SK-N-SH treated with all-trans-retinoic acid at 6 μM for 48 hours (cell line): ENCODE measurements around the gene HMCN2.

Experiments used
- ATAC-seq: fragments of 200-7000 bp; cut with Tn5 transposase; 3 replicates; pipeline ENCODE4 v1.9.1; 2020; ENCODE audit warnings: mild to moderate bottlenecking, moderate library complexity
- ARNTL ChIP-seq: fragments of 450-650 bp; formaldehyde crosslinking; IDR thresholded peaks from 2 replicates; pipeline ENCODE4 v1.5.0; 2020; ENCODE audit warnings: low read depth, mild to moderate bottlenecking, moderate library complexity, borderline replicate concordance
- BACH2 ChIP-seq: fragments of 250-450 bp; sonication (Bioruptor Pico); IDR thresholded peaks from 2 replicates; pipeline ENCODE4 v1.9.0; 2021; ENCODE audit warnings: mild to moderate bottlenecking, borderline replicate concordance
- CREB5 ChIP-seq: fragments of 250-450 bp; sonication (Bioruptor Pico); IDR thresholded peaks from 2 replicates; pipeline ENCODE4 v1.5.1; 2020; ENCODE audit warnings: low read depth, mild to moderate bottlenecking, moderate library complexity
- CSDC2 ChIP-seq: fragments of 250-450 bp; sonication (Bioruptor Pico); IDR thresholded peaks from 2 replicates; pipeline ENCODE4 v1.5.0; 2020; ENCODE audit warnings: mild to moderate bottlenecking, moderate library complexity
- CSRNP3 ChIP-seq: fragments of 250-450 bp; sonication (Bioruptor Pico); IDR thresholded peaks from 2 replicates; pipeline ENCODE4 v1.5.1; 2021; ENCODE audit warnings: mild to moderate bottlenecking, moderate library complexity
- ESRRG ChIP-seq: fragments of 250-450 bp; sonication (Bioruptor Pico); IDR thresholded peaks from 2 replicates; pipeline ENCODE4 v1.6.1; 2021; ENCODE audit warnings: mild to moderate bottlenecking
- GLIS3 ChIP-seq: fragments of 250-450 bp; sonication (Bioruptor Pico); IDR thresholded peaks from 2 replicates; pipeline ENCODE4 v1.5.0; 2020; ENCODE audit warnings: mild to moderate bottlenecking, moderate library complexity
- OSR1 ChIP-seq: fragments of 250-450 bp; sonication (Bioruptor Pico); IDR thresholded peaks from 2 replicates; pipeline ENCODE4 v1.8.0; 2022; ENCODE audit warnings: moderate library complexity, mild to moderate bottlenecking, inconsistent platforms
- PATZ1 ChIP-seq: fragments of 250-450 bp; sonication (Bioruptor Pico); IDR thresholded peaks from 2 replicates; pipeline ENCODE4 v1.8.0; 2020; ENCODE audit warnings: mild to moderate bottlenecking, moderate library complexity, borderline replicate concordance
- POU6F1 ChIP-seq: fragments of 250-450 bp; sonication (Bioruptor Pico); IDR thresholded peaks from 2 replicates; pipeline ENCODE4 v1.8.0; 2021; ENCODE audit warnings: low read depth, mild to moderate bottlenecking, moderate library complexity, borderline replicate concordance
- PPARA ChIP-seq: fragments of 250-450 bp; sonication (Bioruptor Pico); IDR thresholded peaks from 2 replicates; pipeline ENCODE4 v1.5.0; 2020; ENCODE audit warnings: mild to moderate bottlenecking, borderline replicate concordance
- RARB ChIP-seq: fragments of 250-450 bp; sonication (Bioruptor Pico); IDR thresholded peaks from 2 replicates; pipeline ENCODE4 v1.8.0; 2021; ENCODE audit warnings: mild to moderate bottlenecking, moderate library complexity
- SNAI2 ChIP-seq: fragments of 250-450 bp; sonication (Bioruptor Pico); IDR thresholded peaks from 2 replicates; pipeline ENCODE4 v1.5.0; 2020; ENCODE audit warnings: mild to moderate bottlenecking, moderate library complexity
- TCF4 ChIP-seq: fragments of 250-450 bp; sonication (Bioruptor Pico); IDR thresholded peaks from 2 replicates; pipeline ENCODE4 v1.8.0; 2021; ENCODE audit warnings: mild to moderate bottlenecking, moderate library complexity, borderline replicate concordance
- TOX ChIP-seq: fragments of 250-450 bp; sonication (Bioruptor Pico); IDR thresholded peaks from 2 replicates; pipeline ENCODE4 v1.8.0; 2021; ENCODE audit warnings: mild to moderate bottlenecking, moderate library complexity, borderline replicate concordance
- ZC3H10 ChIP-seq: fragments of 250-450 bp; sonication (Bioruptor Pico); IDR thresholded peaks from 2 replicates; pipeline ENCODE4 v1.5.1; 2021; ENCODE audit warnings: mild to moderate bottlenecking, moderate library complexity
- ZFP3 ChIP-seq: fragments of 250-450 bp; sonication (Bioruptor Pico); IDR thresholded peaks from 2 replicates; pipeline ENCODE4 v1.5.0; 2020; ENCODE audit warnings: mild to moderate bottlenecking, moderate library complexity
- ZFP30 ChIP-seq: fragments of 450-650 bp; formaldehyde crosslinking; IDR thresholded peaks from 2 replicates; pipeline ENCODE4 v1.5.0; 2022; ENCODE audit warnings: mild to moderate bottlenecking, moderate library complexity
- ZNF70 ChIP-seq: fragments of 450-650 bp; formaldehyde crosslinking; IDR thresholded peaks from 2 replicates; pipeline ENCODE4 v1.5.0; 2020; ENCODE audit warnings: mild to moderate bottlenecking, moderate library complexity
- ZNF8 ChIP-seq: fragments of 450-650 bp; formaldehyde crosslinking; IDR thresholded peaks from 2 replicates; pipeline ENCODE4 v1.5.0; 2020; ENCODE audit warnings: mild to moderate bottlenecking, moderate library complexity

The HMCN2 gene

GRCh38 chr9:130454812-130455325, 189.3 kb downstream of the HMCN2 start (continued):
- TF ChIP-seq POU6F1 (CRISPR knock-in tag) (no peak), GLIS3 (no peak), ARNTL (CRISPR knock-in tag) (no peak)

GRCh38 chr9:130458027-130458803, 192.7 kb downstream of the HMCN2 start:
- ATAC-seq = no peak
- TF ChIP-seq ZNF8 (CRISPR knock-in tag) = no peak
- TF ChIP-seq TCF4 (CRISPR knock-in tag) = no peak
- no peak for TF ChIP-seq SNAI2
- TF ChIP-seq RARB (CRISPR knock-in tag) = no peak
- no peak for TF ChIP-seq ESRRG (CRISPR knock-in tag)
- no peak for TF ChIP-seq ZNF70 (CRISPR knock-in tag)
- TF ChIP-seq CSDC2 (CRISPR knock-in tag) = no peak
- TF ChIP-seq CREB5 (CRISPR knock-in tag) = no peak
- TF ChIP-seq BACH2 (CRISPR knock-in tag) = no peak
- no peak for TF ChIP-seq GLIS3
- TF ChIP-seq ZFP30 (CRISPR knock-in tag) = no peak
- TF ChIP-seq OSR1 = no peak
- no peak for TF ChIP-seq ZFP3 (CRISPR knock-in tag)

GRCh38 chr9:130458804-130459067, 193.2 kb downstream of the HMCN2 start:
- TF ChIP-seq ZFP30 (CRISPR knock-in tag) (no peak), CSDC2 (CRISPR knock-in tag) (no peak), CSRNP3 (no peak), TOX (CRISPR knock-in tag) (no peak), RARB (CRISPR knock-in tag) (no peak), PPARA (no peak), BACH2 (CRISPR knock-in tag) (no peak), PATZ1 (no peak)
- TF ChIP-seq, all 23 proteins: peak for 0

GRCh38 chr9:130459151-130459550, 193.6 kb downstream of the HMCN2 start:
- no peak for ATAC-seq
- no peak for TF ChIP-seq TCF4 (CRISPR knock-in tag)
- TF ChIP-seq ZFP30 (CRISPR knock-in tag) = no peak
- no peak for TF ChIP-seq GLIS3
- TF ChIP-seq ZNF8 (CRISPR knock-in tag) = no peak
- no peak for TF ChIP-seq TOX (CRISPR knock-in tag)
- no peak for TF ChIP-seq OSR1
- TF ChIP-seq ZNF70 (CRISPR knock-in tag) = no peak
- TF ChIP-seq ZC3H10 (CRISPR knock-in tag) = no peak

More at GRCh38 chr9:130458804-130459067, 193.2 kb downstream of the HMCN2 start:
- ATAC-seq = no peak
